Motor neuron (in vitro differentiated cells): ENCODE data around the gene CYP4A22. TPM values are rescaled to one million over a fixed set of nuclear protein-coding genes. Genes with fewer than 3 reads are reported as not detected.

Experiments
- ATAC-seq, 8 experiments: fragments of 200-7000 bp; cut with Tn5 transposase; replicated peaks in 6 of 8; 2 replicates each; pipeline ENCODE4 v1.8.0; 2021; ENCODE audit warnings: mild to moderate bottlenecking in 8 of 8, moderate library complexity in 8 of 8
- H3K27ac ChIP-seq, 2 donors: fragments of 250-450 bp; sonication (Bioruptor Pico); 2 replicates each; pipeline ENCODE4 v1.9.0; 2021; ENCODE audit warnings: antibody characterized with exemption in 2 of 2, mild to moderate bottlenecking in 2 of 2, moderate library complexity in 1 of 2
- H3K4me1 ChIP-seq, 2 donors: fragments of 250-450 bp; sonication (Bioruptor Pico); replicated peaks in 1 of 2; 2 replicates each; pipeline ENCODE4 v1.6.1; 2021; ENCODE audit warnings: antibody characterized with exemption in 2 of 2, mild to moderate bottlenecking in 2 of 2, moderate library complexity in 1 of 2
- H3K4me3 ChIP-seq, 5 donors: fragments of 250-450 bp; sonication (Bioruptor Pico); 2 replicates each; pipeline ENCODE4 v1.9.0; 2021; ENCODE audit warnings: antibody characterized with exemption in 5 of 5, mild to moderate bottlenecking in 5 of 5, moderate library complexity in 4 of 5
- whole genome bisulfite sequencing, 10 experiments: fragments of 450-650 bp; shearing (Covaris generic); methylation state at CpG; one replicate each; pipeline ENCODE4 v1.0.0; 2022; 5-methylcytosine and 5-hydroxymethylcytosine counted together
- in situ Hi-C, 9 experiments: fragments of 400-800 bp; cut with MboI; loops; one replicate each; pipeline ENCODE4 v1.15.0; 2021; ENCODE audit warnings: low sequenced_read_pairs in 9 of 9, low pct_unique_long_range_greater_than_20kb in 2 of 9; ENCODE audit not compliant: unreplicated experiment in 9 of 9
- total RNA-seq, 8 experiments: library from RNA; unstranded; fragments of 300-600 nt; gene quantifications; 2 replicates each; pipeline versions ENCODE4 v1.2.3 to v1.2.4, GENCODE V29; 2022

Gene CYP4A22
- total RNA-seq, 8 experiments from 2014 or later = 0.21 to 2.4 (median 0.93) TPM; not detected in 2

GRCh38 chr1:47182676-47183235 is 45.5 kb downstream of the CYP4A22 start:
- Histone ChIP-seq H3K4me1 (no peaks in the 10 kb centered on the region), H3K27ac (no peak overlapping the region), H3K4me3 (no peak overlapping the region)
- in situ Hi-C loops = loop anchor here in 6 of 9 experiments (10.0 to 25.0 kb wide), 6 partner anchors 82 to 805 kb away; partner anchors contain the start of genes FOXE3 (in 2 of the 6), FOXD2 (in 1 of the 6) and TRABD2B (in 1 of the 6)
- ATAC-seq = no peak
- WGBS, 10 experiments = 0 to 90% (median 61%) methylated on average over 1 to 3 of the region's 7 CpGs; no CpG with 5 or more reads in 3 of the 10 experiments

GRCh38 chr1:47183308-47184089 is 46.3 kb downstream of the CYP4A22 start:
- H3K4me3 ChIP-seq = no peak overlapping the region
- WGBS, 10 experiments = 34 to 100% (median 70%) methylated on average over 1 to 6 of the region's 11 CpGs; no CpG with 5 or more reads in 3 of the 10 experiments
- H3K4me1 ChIP-seq = no peaks in the 10 kb centered on the region
- no peak for ATAC-seq
- in situ Hi-C loops = loop anchor here in 6 of 9 experiments (10.0 to 25.0 kb wide), 6 partner anchors 81 to 804 kb away; partner anchors contain the start of genes FOXE3 (in 2 of the 6), FOXD2 (in 1 of the 6) and TRABD2B (in 1 of the 6)
- no peak overlapping the region for H3K27ac ChIP-seq

GRCh38 chr1:47184090-47184821 is 47.0 kb downstream of the CYP4A22 start:
- in situ Hi-C loops = loop anchor here in 6 of 9 experiments (10.0 to 25.0 kb wide), 6 partner anchors 81 to 803 kb away; partner anchors contain the start of genes FOXE3 (in 2 of the 6), FOXD2 (in 1 of the 6) and TRABD2B (in 1 of the 6)
- 73 to 83% methylated on average over 2 to 3 of the region's 5 CpGs; no CpG with 5 or more reads in 8 of the 10 experiments for WGBS, 10 experiments
- no peaks in the 10 kb centered on the region for H3K4me1 ChIP-seq
- no peak overlapping the region for H3K27ac ChIP-seq
- H3K4me3 ChIP-seq = no peak overlapping the region
- no peak for ATAC-seq

GRCh38 chr1:47184822-47185677 is 47.8 kb downstream of the CYP4A22 start:
- Histone ChIP-seq H3K4me3 (no peak overlapping the region), H3K27ac (no peak overlapping the region), H3K4me1 (no peaks in the 10 kb centered on the region)
- no peak for ATAC-seq
- in situ Hi-C loops = loop anchor here in 6 of 9 experiments (10.0 to 25.0 kb wide), 6 partner anchors 80 to 802 kb away; partner anchors contain the start of genes FOXE3 (in 2 of the 6), FOXD2 (in 1 of the 6) and TRABD2B (in 1 of the 6)
- 10 to 90% (median 75%) methylated on average over 1 to 10 of the region's 14 CpGs; no CpG with 5 or more reads in 1 of the 10 experiments for WGBS, 10 experiments

- Histone ChIP-seq H3K27ac (no peak overlapping the region), H3K4me1 (no peaks in the 10 kb centered on the region), H3K4me3 (no peak overlapping the region)
- ATAC-seq = no peak
- 76 to 100% (median 88%) methylated on average over 1 to 11 of the region's 13 CpGs; no CpG with 5 or more reads in 1 of the 10 experiments for WGBS, 10 experiments
- in situ Hi-C loops = loop anchor here in 6 of 9 experiments (10.0 to 25.0 kb wide), 6 partner anchors 78 to 801 kb away; partner anchors contain the start of genes FOXE3 (in 2 of the 6), FOXD2 (in 1 of the 6) and TRABD2B (in 1 of the 6)
Observed at GRCh38 chr1:47186267-47187185, 49.3 kb downstream of the CYP4A22 start.

- Histone ChIP-seq H3K4me1 (no peaks in the 10 kb centered on the region), H3K27ac (no peak overlapping the region), H3K4me3 (no peak overlapping the region)
- in situ Hi-C loops = loop anchor here in 6 of 9 experiments (10.0 to 25.0 kb wide), 6 partner anchors 77 to 800 kb away; partner anchors contain the start of genes FOXE3 (in 2 of the 6), FOXD2 (in 1 of the 6) and TRABD2B (in 1 of the 6)
- ATAC-seq = no peak
- WGBS, 10 experiments = 43 to 76% (median 75%) methylated on average over 4 to 11 of the region's 12 CpGs; no CpG with 5 or more reads in 7 of the 10 experiments
Observed at GRCh38 chr1:47187231-47187925, 50.1 kb downstream of the CYP4A22 start.

GRCh38 chr1:47187926-47188250 is 50.6 kb downstream of the CYP4A22 start:
- Histone ChIP-seq H3K4me1 (peaks cover 0 to 4% of the 10 kb centered on the region in 2 donors), H3K4me3 (no peak overlapping the region), H3K27ac (no peak overlapping the region)
- no peak for ATAC-seq
- WGBS, 10 experiments = 40 to 93% (median 78%) methylated on average over 1 to 2 of the region's 2 CpGs; no CpG with 5 or more reads in 5 of the 10 experiments
- in situ Hi-C loops = loop anchor here in 6 of 9 experiments (10.0 to 25.0 kb wide), 6 partner anchors 77 to 799 kb away; partner anchors contain the start of genes FOXE3 (in 2 of the 6), FOXD2 (in 1 of the 6) and TRABD2B (in 1 of the 6)

GRCh38 chr1:47188791-47189785 is 51.8 kb downstream of the CYP4A22 start:
- in situ Hi-C loops = loop anchor here in 6 of 9 experiments (10.0 to 25.0 kb wide), 6 partner anchors 76 to 798 kb away; partner anchors contain the start of genes FOXE3 (in 2 of the 6), FOXD2 (in 1 of the 6) and TRABD2B (in 1 of the 6)

GRCh38 chr1:47189844-47190508 is 52.7 kb downstream of the CYP4A22 start, which contains the start of gene PDZK1IP1:
Gene PDZK1IP1 (minus strand): TSS chr1:47190036. CDS start chr1:47189932, 104 bp downstream.
- 0 to 83% (median 75%) methylated on average over 1 to 14 of the region's 16 CpGs; no CpG with 5 or more reads in 3 of the 10 experiments for WGBS, 10 experiments
- H3K4me3 ChIP-seq = no peak within 1 kb of the TSS

More at GRCh38 chr1:47188791-47189785, 51.8 kb downstream of the CYP4A22 start:
- Histone ChIP-seq H3K4me1 (peaks cover 0 to 8% of the 10 kb centered on the region in 2 donors), H3K27ac (no peak overlapping the region), H3K4me3 (no peak overlapping the region)
- 65 to 94% (median 78%) methylated on average over 2 to 6 of the region's 7 CpGs; no CpG with 5 or more reads in 4 of the 10 experiments for WGBS, 10 experiments
- ATAC-seq = no peak

More at GRCh38 chr1:47189844-47190508, 52.7 kb downstream of the CYP4A22 start, which contains the start of gene PDZK1IP1:
- Histone ChIP-seq H3K4me1 (peaks cover 0 to 8% of the 10 kb centered on the region in 2 donors), H3K27ac (no peak within 1 kb of the TSS)
- in situ Hi-C loops = loop anchor here in 6 of 9 experiments (10.0 to 25.0 kb wide), 6 partner anchors 75 to 797 kb away; partner anchors contain the start of genes FOXE3 (in 2 of the 6), FOXD2 (in 1 of the 6) and TRABD2B (in 1 of the 6)
- peak in 3 of 8 experiments; percentile 77 to 85 (median 78) for ATAC-seq
